Stimulated activated CD4-positive, alpha-beta T cell treated with anti-CD3 and anti-CD28 coated beads, Interleukin-4, amount 100 ng/mL, for 24 hours (primary cell): Measurements from ENCODE around the gene CAPN1.
"Not testable (repeated sequence)": the region's sequence is repeated elsewhere in the genome, so short reads cannot be mapped to it uniquely, and the experiment has no call there.

Source experiments
- DNase-seq: peaks from one replicate; pipeline ENCODE4 v3.0.0-alpha.2; 2020

Gene CAPN1

GRCh38 chr11:65219930-65220213, 38.1 kb downstream of the CAPN1 start:
- no peak for DNase-seq

- DNase-seq: no peak
Measured at GRCh38 chr11:65221026-65221425, 39.3 kb downstream of the CAPN1 start.

GRCh38 chr11:65223011-65223410, 41.3 kb downstream of the CAPN1 start:
- DNase-seq: no peak

- no peak for DNase-seq
Measured at GRCh38 chr11:65224930-65225278, 43.2 kb downstream of the CAPN1 start.

- DNase-seq: peak; percentile 68
Measured at GRCh38 chr11:65225279-65226102, 43.8 kb downstream of the CAPN1 start.

GRCh38 chr11:65226103-65226442, 44.3 kb downstream of the CAPN1 start:
- DNase-seq: no peak

GRCh38 chr11:65227879-65228278, 46.2 kb downstream of the CAPN1 start:
- no peak for DNase-seq

- no peak for DNase-seq
Measured at GRCh38 chr11:65236194-65237059, 54.7 kb downstream of the CAPN1 start.

GRCh38 chr11:65238302-65238701, 56.6 kb downstream of the CAPN1 start:
- DNase-seq: not testable (repeated sequence)

GRCh38 chr11:65241134-65241533, 59.4 kb downstream of the CAPN1 start:
- no peak for DNase-seq

- DNase-seq: no peak
Measured at GRCh38 chr11:65241692-65242091, 60.0 kb downstream of the CAPN1 start.

GRCh38 chr11:65242389-65242788, 60.7 kb downstream of the CAPN1 start:
- no peak for DNase-seq

- DNase-seq: no peak
Measured at GRCh38 chr11:65243797-65244196, 62.1 kb downstream of the CAPN1 start.

GRCh38 chr11:65245046-65245445, 63.3 kb downstream of the CAPN1 start:
- not testable (repeated sequence) for DNase-seq

- DNase-seq: no peak
Measured at GRCh38 chr11:65246506-65246905, 64.8 kb downstream of the CAPN1 start.

- DNase-seq: not testable (repeated sequence)
Measured at GRCh38 chr11:65248184-65248710, 66.5 kb downstream of the CAPN1 start.

- DNase-seq: no peak
Measured at GRCh38 chr11:65251476-65251875, 69.7 kb downstream of the CAPN1 start.

- no peak for DNase-seq
Measured at GRCh38 chr11:65254724-65255123, 73.0 kb downstream of the CAPN1 start.

- DNase-seq: no peak
Measured at GRCh38 chr11:65258988-65259387, 77.3 kb downstream of the CAPN1 start.

GRCh38 chr11:65260302-65260701, 78.6 kb downstream of the CAPN1 start:
- DNase-seq: no peak

- DNase-seq: no peak
Measured at GRCh38 chr11:65260756-65261590, 79.2 kb downstream of the CAPN1 start.
